ENCODE results near the gene CPNE5.

DNA sequence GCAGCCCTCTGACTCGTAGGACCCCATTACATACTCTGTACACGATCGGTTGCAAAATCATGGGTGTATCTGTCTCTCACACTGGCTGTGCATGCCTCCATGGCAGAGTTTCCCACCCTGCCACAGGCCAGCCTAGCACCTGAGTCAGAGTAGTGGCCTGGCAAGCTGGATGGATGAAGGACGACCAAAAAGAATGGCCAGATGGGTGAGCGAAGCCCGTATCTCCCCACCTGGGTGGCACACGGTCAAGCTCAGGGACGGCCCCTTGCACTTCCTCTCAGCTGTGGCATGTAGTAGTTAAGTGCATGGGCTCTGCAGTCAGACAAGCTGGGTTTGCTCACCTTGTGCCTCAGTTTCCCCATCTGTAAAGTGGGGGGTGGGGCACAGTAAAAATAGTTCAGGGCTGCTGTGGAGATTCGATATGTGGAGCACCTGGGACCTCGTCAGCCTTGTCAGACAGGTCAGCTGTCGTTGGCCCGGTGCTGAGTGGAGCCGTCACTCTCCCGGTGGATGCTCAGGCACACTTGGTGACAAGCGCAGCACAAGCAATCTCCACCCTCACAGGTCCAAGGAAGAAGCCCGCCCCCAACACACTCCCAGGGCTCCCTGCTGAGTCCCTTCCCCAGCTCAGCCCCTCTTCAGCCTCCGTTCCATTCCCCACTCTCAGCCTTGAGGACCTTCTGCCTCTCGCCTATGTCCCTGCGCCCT is 12.6 kb downstream of the CPNE5 start:
- TF ChIP-seq, protein P1, sequence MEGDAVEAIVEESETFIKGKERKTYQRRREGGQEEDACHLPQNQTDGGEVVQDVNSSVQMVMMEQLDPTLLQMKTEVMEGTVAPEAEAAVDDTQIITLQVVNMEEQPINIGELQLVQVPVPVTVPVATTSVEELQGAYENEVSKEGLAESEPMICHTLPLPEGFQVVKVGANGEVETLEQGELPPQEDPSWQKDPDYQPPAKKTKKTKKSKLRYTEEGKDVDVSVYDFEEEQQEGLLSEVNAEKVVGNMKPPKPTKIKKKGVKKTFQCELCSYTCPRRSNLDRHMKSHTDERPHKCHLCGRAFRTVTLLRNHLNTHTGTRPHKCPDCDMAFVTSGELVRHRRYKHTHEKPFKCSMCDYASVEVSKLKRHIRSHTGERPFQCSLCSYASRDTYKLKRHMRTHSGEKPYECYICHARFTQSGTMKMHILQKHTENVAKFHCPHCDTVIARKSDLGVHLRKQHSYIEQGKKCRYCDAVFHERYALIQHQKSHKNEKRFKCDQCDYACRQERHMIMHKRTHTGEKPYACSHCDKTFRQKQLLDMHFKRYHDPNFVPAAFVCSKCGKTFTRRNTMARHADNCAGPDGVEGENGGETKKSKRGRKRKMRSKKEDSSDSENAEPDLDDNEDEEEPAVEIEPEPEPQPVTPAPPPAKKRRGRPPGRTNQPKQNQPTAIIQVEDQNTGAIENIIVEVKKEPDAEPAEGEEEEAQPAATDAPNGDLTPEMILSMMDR (optimal IDR thresholded peaks at IDR 0.05 in 1 of 3, IDR thresholded peaks at IDR 0.05 in 1 of 3, conservative IDR thresholded peaks at IDR 0.05 in 1 of 3; ENCODE audit: extremely low read depth in 1 of 3, insufficient read depth in 2 of 3, low read length in 3 of 3): no peak
- no peak for TF ChIP-seq EZH2 (IDR thresholded peaks at IDR 0.05; ENCODE audit: low read length)

Data from keratinocyte (primary cell).